ENCODE measurements around the gene DHODH.
A peak's percentile ranks its signal among the peaks of the same experiment; 100 is the strongest.

DNA sequence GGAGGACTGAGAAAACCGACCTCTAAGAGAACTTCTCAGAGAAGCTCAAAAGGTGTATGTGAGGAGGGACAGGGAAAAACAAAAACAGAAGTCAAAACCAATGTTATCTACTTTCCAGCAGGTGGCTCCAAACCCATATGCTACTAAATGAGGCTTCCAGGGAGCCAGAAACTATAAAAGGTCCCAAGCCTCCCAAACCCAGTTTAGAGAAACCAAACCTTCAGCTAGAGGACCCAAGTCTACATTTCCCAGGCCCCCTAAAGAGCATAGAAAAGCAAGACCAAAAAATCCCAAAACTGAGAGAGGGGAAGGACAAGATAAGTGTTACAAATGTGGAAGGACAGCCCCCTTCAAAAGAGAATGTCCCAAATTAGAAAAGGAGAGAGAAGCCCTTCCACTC is 58.2 kb downstream of the DHODH start:
- no peak for TF ChIP-seq EZH2phosphoT487 (IDR thresholded peaks at IDR 0.05; ENCODE audit: low read depth)
- TF ChIP-seq, protein P1, sequence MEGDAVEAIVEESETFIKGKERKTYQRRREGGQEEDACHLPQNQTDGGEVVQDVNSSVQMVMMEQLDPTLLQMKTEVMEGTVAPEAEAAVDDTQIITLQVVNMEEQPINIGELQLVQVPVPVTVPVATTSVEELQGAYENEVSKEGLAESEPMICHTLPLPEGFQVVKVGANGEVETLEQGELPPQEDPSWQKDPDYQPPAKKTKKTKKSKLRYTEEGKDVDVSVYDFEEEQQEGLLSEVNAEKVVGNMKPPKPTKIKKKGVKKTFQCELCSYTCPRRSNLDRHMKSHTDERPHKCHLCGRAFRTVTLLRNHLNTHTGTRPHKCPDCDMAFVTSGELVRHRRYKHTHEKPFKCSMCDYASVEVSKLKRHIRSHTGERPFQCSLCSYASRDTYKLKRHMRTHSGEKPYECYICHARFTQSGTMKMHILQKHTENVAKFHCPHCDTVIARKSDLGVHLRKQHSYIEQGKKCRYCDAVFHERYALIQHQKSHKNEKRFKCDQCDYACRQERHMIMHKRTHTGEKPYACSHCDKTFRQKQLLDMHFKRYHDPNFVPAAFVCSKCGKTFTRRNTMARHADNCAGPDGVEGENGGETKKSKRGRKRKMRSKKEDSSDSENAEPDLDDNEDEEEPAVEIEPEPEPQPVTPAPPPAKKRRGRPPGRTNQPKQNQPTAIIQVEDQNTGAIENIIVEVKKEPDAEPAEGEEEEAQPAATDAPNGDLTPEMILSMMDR (IDR thresholded peaks at IDR 0.05; ENCODE audit: low read depth, low read length) = peak; percentile 66

Data from OCI-LY3 (cell line).